ENCODE data around the gene DPYD. TPM values are rescaled to one million over a fixed set of nuclear protein-coding genes. Genes with fewer than 3 reads are reported as not detected.

The DPYD gene
- total and polyA plus RNA-seq, 7 donors, result 6.0 to 56.1 (median 40.2) TPM

GRCh38 chr1:97451046-97451826, 469.6 kb downstream of the DPYD start:
- H3K27me3 ChIP-seq, result no peaks in the 10 kb centered on the region
- intact Hi-C loops (cut with DNase I), result no loop called here

GRCh38 chr1:97441966-97442365, 478.9 kb downstream of the DPYD start:
- no peak for TF ChIP-seq POLR2A (IDR thresholded peaks at IDR 0.05)
- no peak for TF ChIP-seq EP300 (IDR thresholded peaks at IDR 0.05)
- no peak for TF ChIP-seq CTCF (IDR thresholded peaks at IDR 0.05)
- TF ChIP-seq POLR2AphosphoS5 (IDR thresholded peaks at IDR 0.05), result no peak
- Histone ChIP-seq H3K36me3 (no peaks in the 10 kb centered on the region), H3K27ac (no peak overlapping the region), H3K4me3 (no peak overlapping the region), H3K27me3 (no peaks in the 10 kb centered on the region), H3K9me3 (no peaks in the 10 kb centered on the region), H3K4me1 (no peaks in the 10 kb centered on the region)
- intact Hi-C loops (cut with DNase I), result no loop called here
- DNase-seq, result no peak

More at GRCh38 chr1:97451046-97451826, 469.6 kb downstream of the DPYD start:
- TF ChIP-seq POLR2A (IDR thresholded peaks at IDR 0.05) (no peak), POLR2AphosphoS5 (IDR thresholded peaks at IDR 0.05) (no peak), EP300 (IDR thresholded peaks at IDR 0.05) (no peak), CTCF (IDR thresholded peaks at IDR 0.05) (no peak)
- no peak overlapping the region for H3K27ac ChIP-seq
- DNase-seq, result no peak
- no peak overlapping the region for H3K4me3 ChIP-seq
- no peaks in the 10 kb centered on the region for H3K4me1 ChIP-seq
- H3K36me3 ChIP-seq, result no peaks in the 10 kb centered on the region
- no peaks in the 10 kb centered on the region for H3K9me3 ChIP-seq
- 81 to 88% methylated on average over 7 of the region's 7 CpGs for WGBS, 2 donors

- no peak overlapping the region for H3K4me3 ChIP-seq
- no peak for TF ChIP-seq POLR2AphosphoS5 (IDR thresholded peaks at IDR 0.05)
- no peak for TF ChIP-seq CTCF (IDR thresholded peaks at IDR 0.05)
- TF ChIP-seq POLR2A (IDR thresholded peaks at IDR 0.05), result no peak
- TF ChIP-seq EP300 (IDR thresholded peaks at IDR 0.05), result no peak
- no peaks in the 10 kb centered on the region for H3K9me3 ChIP-seq
- intact Hi-C loops (cut with DNase I), result no loop called here
- H3K36me3 ChIP-seq, result no peaks in the 10 kb centered on the region
- no peaks in the 10 kb centered on the region for H3K27me3 ChIP-seq
- H3K27ac ChIP-seq, result no peak overlapping the region
- WGBS, 2 donors, result 71 to 76% methylated on average over 2 of the region's 2 CpGs
- DNase-seq, result no peak
- no peaks in the 10 kb centered on the region for H3K4me1 ChIP-seq
These were observed 487.0 kb downstream of the DPYD start for GRCh38 chr1:97433824-97434177.

- Histone ChIP-seq H3K36me3 (no peaks in the 10 kb centered on the region), H3K4me1 (no peaks in the 10 kb centered on the region), H3K9me3 (no peaks in the 10 kb centered on the region), H3K27ac (no peak overlapping the region), H3K27me3 (no peaks in the 10 kb centered on the region), H3K4me3 (no peak overlapping the region)
- WGBS, 2 donors, result 79 to 94% methylated on average over 2 of the region's 2 CpGs
- intact Hi-C loops (cut with DNase I), result no loop called here
- DNase-seq, result no peak
- no peak for TF ChIP-seq POLR2AphosphoS5 (IDR thresholded peaks at IDR 0.05)
- no peak for TF ChIP-seq EP300 (IDR thresholded peaks at IDR 0.05)
- TF ChIP-seq POLR2A (IDR thresholded peaks at IDR 0.05), result no peak
- TF ChIP-seq CTCF (IDR thresholded peaks at IDR 0.05), result no peak
These were observed 487.6 kb downstream of the DPYD start for GRCh38 chr1:97433094-97433823.

Measured in sigmoid colon (tissue), 7 donors.